SJSA1 (cell line): Measurements from ENCODE around the gene CDKN1A. TPM values are rescaled to one million over a fixed set of nuclear protein-coding genes. Genes with fewer than 3 reads are reported as not detected.
A peak's percentile ranks its signal among the peaks of the same experiment; 100 is the strongest.

ENCODE experiments used
- DNase-seq, 2 experiments: peaks; one replicate each; pipeline ENCODE4 v3.0.0-alpha.2; 2015 to 2020; ENCODE audit warnings: low spot score in 2 of 2, low read depth in 1 of 2
- H3K27ac ChIP-seq: fragments of 250-450 bp; sonication (Bioruptor Pico); 2 replicates; pipeline ENCODE4 v1.5.1; 2020; ENCODE audit warnings: mild to moderate bottlenecking, moderate library complexity
- H3K27me3 ChIP-seq: fragments of 250-450 bp; sonication (Bioruptor Pico); replicated peaks from 2 replicates; pipeline ENCODE4 v1.5.1; 2020; ENCODE audit warnings: mild to moderate bottlenecking, moderate library complexity
- H3K36me3 ChIP-seq: fragments of 250-450 bp; sonication (Bioruptor Pico); 2 replicates; pipeline ENCODE4 v1.5.1; 2020; ENCODE audit warnings: mild to moderate bottlenecking
- H3K4me1 ChIP-seq: fragments of 250-450 bp; sonication (Bioruptor Pico); replicated peaks from 2 replicates; pipeline ENCODE4 v1.6.1; 2021; ENCODE audit warnings: mild to moderate bottlenecking
- H3K4me3 ChIP-seq: fragments of 250-450 bp; sonication (Bioruptor Pico); 2 replicates; pipeline ENCODE4 v1.5.1; 2020; ENCODE audit warnings: mild to moderate bottlenecking
- H3K9me3 ChIP-seq: fragments of 250-450 bp; sonication (Bioruptor Pico); replicated peaks from 2 replicates; pipeline ENCODE4 v1.5.1; 2020; ENCODE audit warnings: mild to moderate bottlenecking
- total RNA-seq: library from RNA; depleted of rRNA; stranded (reverse); fragments of >200 nt; shearing (Covaris generic); gene quantifications from 2 replicates; pipeline ENCODE4 v1.2.3, GENCODE V29; 2014

CDKN1A gene
- total RNA-seq, 1 experiment from 2014 or later = 133 TPM

DNA sequence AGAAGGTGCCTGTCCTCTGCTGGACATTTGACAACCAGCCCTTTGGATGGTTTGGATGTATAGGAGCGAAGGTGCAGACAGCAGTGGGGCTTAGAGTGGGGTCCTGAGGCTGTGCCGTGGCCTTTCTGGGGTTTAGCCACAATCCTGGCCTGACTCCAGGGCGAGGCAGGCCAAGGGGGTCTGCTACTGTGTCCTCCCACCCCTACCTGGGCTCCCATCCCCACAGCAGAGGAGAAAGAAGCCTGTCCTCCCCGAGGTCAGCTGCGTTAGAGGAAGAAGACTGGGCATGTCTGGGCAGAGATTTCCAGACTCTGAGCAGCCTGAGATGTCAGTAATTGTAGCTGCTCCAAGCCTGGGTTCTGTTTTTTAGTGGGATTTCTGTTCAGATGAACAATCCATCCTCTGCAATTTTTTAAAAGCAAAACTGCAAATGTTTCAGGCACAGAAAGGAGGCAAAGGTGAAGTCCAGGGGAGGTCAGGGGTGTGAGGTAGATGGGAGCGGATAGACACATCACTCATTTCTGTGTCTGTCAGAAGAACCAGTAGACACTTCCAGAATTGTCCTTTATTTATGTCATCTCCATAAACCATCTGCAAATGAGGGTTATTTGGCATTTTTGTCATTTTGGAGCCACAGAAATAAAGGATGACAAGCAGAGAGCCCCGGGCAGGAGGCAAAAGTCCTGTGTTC is 1.3 kb upstream of the CDKN1A start:
- no peak overlapping the region for H3K4me3 ChIP-seq
- H3K36me3 ChIP-seq = peaks cover 18% of the 10 kb centered on the region
- H3K27ac ChIP-seq = peak overlapping the region; percentile 46
- H3K9me3 ChIP-seq = no peaks in the 10 kb centered on the region
- H3K4me1 ChIP-seq = peaks cover 43% of the 10 kb centered on the region
- DNase-seq = peak in 1 of 2 experiments; percentile 25
- no peaks in the 10 kb centered on the region for H3K27me3 ChIP-seq

DNA sequence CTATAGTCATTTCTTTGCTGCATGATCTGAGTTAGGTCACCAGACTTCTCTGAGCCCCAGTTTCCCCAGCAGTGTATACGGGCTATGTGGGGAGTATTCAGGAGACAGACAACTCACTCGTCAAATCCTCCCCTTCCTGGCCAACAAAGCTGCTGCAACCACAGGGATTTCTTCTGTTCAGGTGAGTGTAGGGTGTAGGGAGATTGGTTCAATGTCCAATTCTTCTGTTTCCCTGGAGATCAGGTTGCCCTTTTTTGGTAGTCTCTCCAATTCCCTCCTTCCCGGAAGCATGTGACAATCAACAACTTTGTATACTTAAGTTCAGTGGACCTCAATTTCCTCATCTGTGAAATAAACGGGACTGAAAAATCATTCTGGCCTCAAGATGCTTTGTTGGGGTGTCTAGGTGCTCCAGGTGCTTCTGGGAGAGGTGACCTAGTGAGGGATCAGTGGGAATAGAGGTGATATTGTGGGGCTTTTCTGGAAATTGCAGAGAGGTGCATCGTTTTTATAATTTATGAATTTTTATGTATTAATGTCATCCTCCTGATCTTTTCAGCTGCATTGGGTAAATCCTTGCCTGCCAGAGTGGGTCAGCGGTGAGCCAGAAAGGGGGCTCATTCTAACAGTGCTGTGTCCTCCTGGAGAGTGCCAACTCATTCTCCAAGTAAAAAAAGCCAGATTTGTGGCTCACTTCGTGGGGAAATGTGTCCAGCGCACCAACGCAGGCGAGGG is 594 bp upstream of the CDKN1A start:
- no peak for DNase-seq
- H3K4me3 ChIP-seq = peak overlapping the region; percentile 58
- no peaks in the 10 kb centered on the region for H3K27me3 ChIP-seq
- H3K27ac ChIP-seq = peak overlapping the region; percentile 46
- no peaks in the 10 kb centered on the region for H3K9me3 ChIP-seq
- H3K36me3 ChIP-seq = peaks cover 25% of the 10 kb centered on the region
- H3K4me1 ChIP-seq = peaks cover 43% of the 10 kb centered on the region

DNA sequence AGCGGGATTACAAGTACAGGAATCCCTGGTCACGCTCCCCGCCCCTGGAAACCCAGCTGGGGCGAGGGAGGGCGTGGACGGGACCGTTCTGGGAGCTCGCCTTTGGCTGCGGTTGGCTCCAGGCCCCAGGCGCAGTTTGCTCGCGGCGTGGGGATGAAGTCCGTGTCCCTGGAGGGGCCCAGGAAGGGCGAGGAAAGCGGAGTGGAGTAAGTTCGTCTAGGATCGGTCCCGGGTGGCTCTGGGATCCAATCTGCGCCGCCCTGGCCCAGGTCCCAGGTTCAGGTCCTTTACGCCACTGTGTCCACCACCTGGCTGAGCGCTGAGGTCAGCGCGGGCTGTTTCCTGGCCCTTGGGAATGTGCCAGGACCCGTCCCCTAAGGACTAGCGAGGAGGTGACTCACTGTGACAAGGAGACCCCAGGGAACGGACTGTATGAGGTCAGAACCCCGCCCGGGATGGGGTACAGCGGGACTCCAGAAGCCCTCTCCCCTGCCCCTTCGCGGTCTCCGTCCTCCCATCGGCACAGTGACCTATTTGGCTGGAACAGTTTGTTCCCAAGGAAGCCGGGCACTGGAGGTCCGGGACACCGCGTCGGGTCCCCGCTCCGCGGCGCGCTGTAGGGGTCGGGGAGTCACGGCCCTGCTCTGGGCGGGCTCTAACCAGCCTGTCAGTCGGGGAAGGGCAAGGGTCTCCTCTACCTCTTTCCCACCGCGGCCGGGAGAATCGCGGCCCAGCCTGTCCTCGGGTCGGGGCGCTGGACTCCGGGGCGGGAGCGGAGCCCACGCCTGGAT is 724 bp downstream of the CDKN1A start:
- Histone ChIP-seq H3K27ac (peak overlapping the region; percentile 82), H3K4me1 (peaks cover 43% of the 10 kb centered on the region), H3K27me3 (no peaks in the 10 kb centered on the region), H3K36me3 (peaks cover 39% of the 10 kb centered on the region), H3K4me3 (peak overlapping the region; percentile 58), H3K9me3 (no peaks in the 10 kb centered on the region)
- peak; percentile 71 to 75 for DNase-seq

DNA sequence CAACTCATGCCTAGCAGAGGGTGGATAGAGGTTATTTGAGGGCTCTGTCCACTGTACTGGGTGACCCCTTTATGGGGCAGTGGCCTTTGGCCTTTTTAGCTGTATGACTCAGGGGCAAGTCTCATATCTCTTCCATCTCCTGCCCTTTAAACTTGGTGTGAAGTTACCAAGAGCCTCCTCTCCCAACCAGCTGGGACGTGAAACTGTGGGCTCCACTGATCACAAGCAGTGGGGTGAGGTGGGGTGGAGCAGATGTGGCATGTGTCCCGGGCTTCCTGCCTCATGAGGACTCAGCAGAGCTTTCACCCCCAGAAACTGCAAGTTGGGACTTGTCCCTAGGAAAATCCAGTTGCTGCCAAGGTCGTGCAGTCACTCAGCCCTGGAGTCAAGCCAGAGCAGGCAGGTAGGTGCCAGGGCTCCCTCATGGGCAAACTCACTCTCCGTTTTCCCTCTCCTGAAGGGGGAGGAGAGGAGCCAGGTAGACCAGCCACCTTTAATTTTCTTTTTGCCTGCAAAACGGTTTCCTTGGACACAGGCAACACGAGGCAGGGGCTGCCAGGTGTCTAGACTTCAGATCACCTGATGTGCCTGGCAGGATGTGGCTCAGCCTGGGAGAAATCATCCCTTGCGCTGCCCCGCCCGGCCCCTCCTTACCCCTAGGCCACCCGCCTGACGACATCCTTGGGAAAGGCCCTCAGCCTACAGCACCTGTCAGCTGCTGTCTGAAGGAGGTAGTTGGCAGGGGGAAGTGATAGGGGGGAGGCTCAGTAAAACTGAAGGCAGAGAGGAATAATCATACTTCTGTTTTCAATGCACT is 4.0 kb downstream of the CDKN1A start:
- peaks cover 72% of the 10 kb centered on the region for H3K36me3 ChIP-seq
- no peak overlapping the region for H3K27ac ChIP-seq
- no peaks in the 10 kb centered on the region for H3K27me3 ChIP-seq
- DNase-seq = no peak
- H3K9me3 ChIP-seq = no peaks in the 10 kb centered on the region
- peaks cover 23% of the 10 kb centered on the region for H3K4me1 ChIP-seq
- H3K4me3 ChIP-seq = no peak overlapping the region

DNA sequence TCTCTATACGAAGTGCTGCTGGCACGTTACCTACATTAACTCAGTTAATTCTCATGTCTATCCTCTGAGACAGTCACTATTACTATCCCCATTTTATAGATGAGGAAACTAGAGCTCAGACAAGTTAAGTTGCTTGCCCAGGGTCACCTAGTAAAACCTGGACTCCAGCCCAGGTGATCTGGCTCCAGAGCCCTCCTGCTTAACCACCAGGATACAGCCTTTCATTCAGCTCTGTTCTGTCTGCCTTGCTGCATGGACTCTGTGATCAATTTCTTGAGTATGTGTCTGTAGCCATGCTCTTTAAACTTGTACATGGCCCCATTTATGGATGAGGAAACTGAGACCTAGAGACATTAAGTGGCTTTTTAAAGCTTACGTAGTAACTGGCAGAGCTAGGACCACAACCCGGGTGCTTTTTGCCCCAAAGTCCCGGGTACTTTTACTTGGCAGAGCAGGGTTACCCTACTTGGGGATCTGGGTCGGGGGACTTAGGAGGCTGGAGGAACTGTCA is 4.7 kb downstream of the CDKN1A start:
- no peak for DNase-seq
- Histone ChIP-seq H3K9me3 (no peaks in the 10 kb centered on the region), H3K4me3 (no peak overlapping the region), H3K4me1 (peaks cover 16% of the 10 kb centered on the region), H3K36me3 (peaks cover 72% of the 10 kb centered on the region), H3K27me3 (no peaks in the 10 kb centered on the region), H3K27ac (no peak overlapping the region)

DNA sequence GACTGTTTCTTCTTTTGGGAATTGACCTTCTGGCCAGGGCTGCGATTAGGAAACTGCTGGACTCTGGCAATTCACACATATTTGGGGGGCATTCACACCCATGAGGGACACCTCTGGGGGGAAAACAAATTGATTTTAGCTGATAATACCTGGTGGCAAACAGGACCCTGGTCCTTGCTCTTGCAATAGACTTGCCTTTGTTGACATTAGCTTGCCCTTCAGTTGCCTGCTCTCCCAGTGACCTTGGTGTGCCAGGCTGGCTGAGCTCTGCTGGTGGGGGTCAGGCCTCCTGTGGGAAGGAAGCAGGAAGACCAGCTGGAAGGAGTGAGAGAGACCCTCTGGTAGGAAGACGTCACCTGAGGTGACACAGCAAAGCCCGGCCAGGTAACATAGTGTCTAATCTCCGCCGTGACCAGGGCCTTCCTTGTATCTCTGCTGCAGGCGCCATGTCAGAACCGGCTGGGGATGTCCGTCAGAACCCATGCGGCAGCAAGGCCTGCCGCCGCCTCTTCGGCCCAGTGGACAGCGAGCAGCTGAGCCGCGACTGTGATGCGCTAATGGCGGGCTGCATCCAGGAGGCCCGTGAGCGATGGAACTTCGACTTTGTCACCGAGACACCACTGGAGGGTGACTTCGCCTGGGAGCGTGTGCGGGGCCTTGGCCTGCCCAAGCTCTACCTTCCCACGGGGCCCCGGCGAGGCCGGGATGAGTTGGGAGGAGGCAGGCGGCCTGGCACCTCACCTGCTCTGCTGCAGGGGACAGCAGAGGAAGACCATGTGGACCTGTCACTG is 5.3 kb downstream of the CDKN1A start:
- peaks cover 71% of the 10 kb centered on the region for H3K36me3 ChIP-seq
- no peak overlapping the region for H3K4me3 ChIP-seq
- no peak overlapping the region for H3K27ac ChIP-seq
- no peaks in the 10 kb centered on the region for H3K9me3 ChIP-seq
- H3K27me3 ChIP-seq = no peaks in the 10 kb centered on the region
- H3K4me1 ChIP-seq = peaks cover 13% of the 10 kb centered on the region
- DNase-seq = no peak

DNA sequence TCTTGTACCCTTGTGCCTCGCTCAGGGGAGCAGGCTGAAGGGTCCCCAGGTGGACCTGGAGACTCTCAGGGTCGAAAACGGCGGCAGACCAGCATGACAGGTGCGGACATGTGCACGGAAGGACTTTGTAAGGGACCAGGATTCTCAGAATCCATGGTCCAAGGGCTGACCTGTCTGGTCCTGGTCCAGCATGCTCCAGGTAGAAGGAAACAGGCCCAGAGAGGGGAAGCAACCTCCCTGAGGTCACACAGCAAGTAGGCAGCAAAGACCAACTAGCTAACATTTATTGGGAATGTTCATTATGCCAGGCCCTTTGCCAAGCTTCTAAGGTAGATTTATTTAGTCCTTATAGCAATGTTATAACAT is 5.9 kb downstream of the CDKN1A start:
- H3K27ac ChIP-seq = no peak overlapping the region
- no peak for DNase-seq
- H3K27me3 ChIP-seq = no peaks in the 10 kb centered on the region
- peaks cover 7% of the 10 kb centered on the region for H3K4me1 ChIP-seq
- no peak overlapping the region for H3K4me3 ChIP-seq
- H3K36me3 ChIP-seq = peaks cover 65% of the 10 kb centered on the region
- no peaks in the 10 kb centered on the region; the same call in 1 of the 2 replicates for H3K9me3 ChIP-seq

DNA sequence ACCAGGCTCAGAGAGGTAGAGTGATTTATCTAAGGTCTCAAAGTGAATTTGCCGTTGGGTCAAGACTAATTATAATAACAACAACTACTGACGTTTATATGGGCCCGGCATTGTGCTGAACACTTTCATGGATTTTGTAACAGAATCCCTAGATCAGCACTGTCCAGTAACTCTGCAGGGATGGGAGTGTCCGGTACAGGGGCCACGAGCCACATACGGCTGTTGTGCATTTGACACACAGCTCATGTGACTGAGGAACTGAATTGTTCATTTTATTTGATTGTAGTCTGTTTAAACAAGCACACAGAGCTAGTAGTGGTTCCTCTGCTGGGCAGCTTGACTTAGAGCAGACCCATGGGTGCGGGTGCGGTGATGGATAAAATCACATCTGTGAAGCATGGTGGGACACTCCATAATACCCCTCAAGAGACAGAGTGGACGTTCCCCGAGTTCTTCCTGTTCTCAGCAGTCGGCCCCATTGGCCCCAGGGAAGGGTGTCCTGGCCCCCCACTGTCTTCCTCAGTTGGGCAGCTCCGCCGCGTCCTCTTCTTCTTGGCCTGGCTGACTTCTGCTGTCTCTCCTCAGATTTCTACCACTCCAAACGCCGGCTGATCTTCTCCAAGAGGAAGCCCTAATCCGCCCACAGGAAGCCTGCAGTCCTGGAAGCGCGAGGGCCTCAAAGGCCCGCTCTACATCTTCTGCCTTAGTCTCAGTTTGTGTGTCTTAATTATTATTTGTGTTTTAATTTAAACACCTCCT is 6.8 kb downstream of the CDKN1A start:
- Histone ChIP-seq H3K4me1 (peaks cover 7% of the 10 kb centered on the region), H3K36me3 (peaks cover 64% of the 10 kb centered on the region), H3K4me3 (no peak overlapping the region), H3K9me3 (no peaks in the 10 kb centered on the region; the same call in 1 of the 2 replicates), H3K27ac (no peak overlapping the region), H3K27me3 (no peaks in the 10 kb centered on the region)
- DNase-seq = no peak

DNA sequence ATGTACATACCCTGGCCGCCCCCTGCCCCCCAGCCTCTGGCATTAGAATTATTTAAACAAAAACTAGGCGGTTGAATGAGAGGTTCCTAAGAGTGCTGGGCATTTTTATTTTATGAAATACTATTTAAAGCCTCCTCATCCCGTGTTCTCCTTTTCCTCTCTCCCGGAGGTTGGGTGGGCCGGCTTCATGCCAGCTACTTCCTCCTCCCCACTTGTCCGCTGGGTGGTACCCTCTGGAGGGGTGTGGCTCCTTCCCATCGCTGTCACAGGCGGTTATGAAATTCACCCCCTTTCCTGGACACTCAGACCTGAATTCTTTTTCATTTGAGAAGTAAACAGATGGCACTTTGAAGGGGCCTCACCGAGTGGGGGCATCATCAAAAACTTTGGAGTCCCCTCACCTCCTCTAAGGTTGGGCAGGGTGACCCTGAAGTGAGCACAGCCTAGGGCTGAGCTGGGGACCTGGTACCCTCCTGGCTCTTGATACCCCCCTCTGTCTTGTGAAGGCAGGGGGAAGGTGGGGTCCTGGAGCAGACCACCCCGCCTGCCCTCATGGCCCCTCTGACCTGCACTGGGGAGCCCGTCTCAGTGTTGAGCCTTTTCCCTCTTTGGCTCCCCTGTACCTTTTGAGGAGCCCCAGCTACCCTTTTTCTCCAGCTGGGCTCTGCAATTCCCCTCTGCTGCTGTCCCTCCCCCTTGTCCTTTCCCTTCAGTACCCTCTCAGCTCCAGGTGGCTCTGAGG is 7.6 kb downstream of the CDKN1A start:
- no peak for DNase-seq
- H3K9me3 ChIP-seq = no peaks in the 10 kb centered on the region; the same call in 1 of the 2 replicates
- H3K4me3 ChIP-seq = no peak overlapping the region
- peaks cover 59% of the 10 kb centered on the region for H3K36me3 ChIP-seq
- H3K27ac ChIP-seq = no peak overlapping the region
- no peaks in the 10 kb centered on the region for H3K27me3 ChIP-seq
- H3K4me1 ChIP-seq = no peaks in the 10 kb centered on the region

DNA sequence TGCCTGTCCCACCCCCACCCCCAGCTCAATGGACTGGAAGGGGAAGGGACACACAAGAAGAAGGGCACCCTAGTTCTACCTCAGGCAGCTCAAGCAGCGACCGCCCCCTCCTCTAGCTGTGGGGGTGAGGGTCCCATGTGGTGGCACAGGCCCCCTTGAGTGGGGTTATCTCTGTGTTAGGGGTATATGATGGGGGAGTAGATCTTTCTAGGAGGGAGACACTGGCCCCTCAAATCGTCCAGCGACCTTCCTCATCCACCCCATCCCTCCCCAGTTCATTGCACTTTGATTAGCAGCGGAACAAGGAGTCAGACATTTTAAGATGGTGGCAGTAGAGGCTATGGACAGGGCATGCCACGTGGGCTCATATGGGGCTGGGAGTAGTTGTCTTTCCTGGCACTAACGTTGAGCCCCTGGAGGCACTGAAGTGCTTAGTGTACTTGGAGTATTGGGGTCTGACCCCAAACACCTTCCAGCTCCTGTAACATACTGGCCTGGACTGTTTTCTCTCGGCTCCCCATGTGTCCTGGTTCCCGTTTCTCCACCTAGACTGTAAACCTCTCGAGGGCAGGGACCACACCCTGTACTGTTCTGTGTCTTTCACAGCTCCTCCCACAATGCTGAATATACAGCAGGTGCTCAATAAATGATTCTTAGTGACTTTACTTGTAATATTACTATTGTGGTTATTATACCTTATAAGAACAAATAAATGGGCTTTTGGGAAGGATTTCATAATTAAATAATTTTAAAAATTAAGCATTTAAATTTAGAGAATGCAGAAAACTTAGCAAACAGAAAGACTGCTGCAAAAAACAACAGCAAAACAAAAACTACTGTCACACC is 8.4 kb downstream of the CDKN1A start:
- H3K36me3 ChIP-seq = peaks cover 57% of the 10 kb centered on the region

More for the DNA sequence above, 8.4 kb downstream of the CDKN1A start:
- no peak for DNase-seq
- no peak overlapping the region for H3K4me3 ChIP-seq
- no peaks in the 10 kb centered on the region for H3K27me3 ChIP-seq
- H3K9me3 ChIP-seq = no peaks in the 10 kb centered on the region; the same call in 1 of the 2 replicates
- H3K4me1 ChIP-seq = no peaks in the 10 kb centered on the region
- H3K27ac ChIP-seq = no peak overlapping the region
